Panc1 (cell line): ENCODE measurements around the gene DNM1.

Source experiments
- POLR2AphosphoS5 ChIP-seq: IDR thresholded peaks from 2 replicates; pipeline ENCODE4 v1.6.1; 2012; ENCODE audit warnings: mild to moderate bottlenecking, low read depth, low read length, moderate library complexity
- TF ChIP-seq, protein P1 (sequence below): fragments of 450-650 bp; IDR thresholded peaks from 2 replicates; pipeline ENCODE4 v1.5.1; 2017; ENCODE audit warnings: mild to moderate bottlenecking
- TF ChIP-seq, protein P2 (sequence below), 2 experiments: IDR thresholded peaks; 2 replicates each; pipeline ENCODE4 v1.6.1; 2011 to 2012; ENCODE audit warnings: low read depth in 2 of 2, control low read depth in 1 of 2, low read length in 1 of 2, mild to moderate bottlenecking in 1 of 2, moderate library complexity in 1 of 2; ENCODE audit not compliant: insufficient read depth in 1 of 2

DNA sequence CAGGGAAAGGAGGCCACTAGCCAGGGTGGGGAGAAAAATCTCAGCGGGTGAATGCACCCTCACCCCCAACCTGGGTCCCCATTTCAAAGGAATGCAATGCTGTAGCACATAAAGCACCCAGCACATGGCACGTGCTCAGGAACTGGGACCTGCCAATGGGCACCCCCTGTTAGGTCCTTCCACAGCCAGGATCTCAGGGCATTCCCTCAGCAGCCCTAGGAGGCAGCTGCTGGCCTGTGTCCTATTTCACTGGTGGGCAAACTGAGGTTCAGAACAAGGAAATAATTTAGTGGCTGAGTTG, 8.8 kb downstream of the DNM1 start:
- TF ChIP-seq, protein P1, sequence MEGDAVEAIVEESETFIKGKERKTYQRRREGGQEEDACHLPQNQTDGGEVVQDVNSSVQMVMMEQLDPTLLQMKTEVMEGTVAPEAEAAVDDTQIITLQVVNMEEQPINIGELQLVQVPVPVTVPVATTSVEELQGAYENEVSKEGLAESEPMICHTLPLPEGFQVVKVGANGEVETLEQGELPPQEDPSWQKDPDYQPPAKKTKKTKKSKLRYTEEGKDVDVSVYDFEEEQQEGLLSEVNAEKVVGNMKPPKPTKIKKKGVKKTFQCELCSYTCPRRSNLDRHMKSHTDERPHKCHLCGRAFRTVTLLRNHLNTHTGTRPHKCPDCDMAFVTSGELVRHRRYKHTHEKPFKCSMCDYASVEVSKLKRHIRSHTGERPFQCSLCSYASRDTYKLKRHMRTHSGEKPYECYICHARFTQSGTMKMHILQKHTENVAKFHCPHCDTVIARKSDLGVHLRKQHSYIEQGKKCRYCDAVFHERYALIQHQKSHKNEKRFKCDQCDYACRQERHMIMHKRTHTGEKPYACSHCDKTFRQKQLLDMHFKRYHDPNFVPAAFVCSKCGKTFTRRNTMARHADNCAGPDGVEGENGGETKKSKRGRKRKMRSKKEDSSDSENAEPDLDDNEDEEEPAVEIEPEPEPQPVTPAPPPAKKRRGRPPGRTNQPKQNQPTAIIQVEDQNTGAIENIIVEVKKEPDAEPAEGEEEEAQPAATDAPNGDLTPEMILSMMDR: no peak
- no peak for TF ChIP-seq POLR2AphosphoS5
- TF ChIP-seq, protein P2, sequence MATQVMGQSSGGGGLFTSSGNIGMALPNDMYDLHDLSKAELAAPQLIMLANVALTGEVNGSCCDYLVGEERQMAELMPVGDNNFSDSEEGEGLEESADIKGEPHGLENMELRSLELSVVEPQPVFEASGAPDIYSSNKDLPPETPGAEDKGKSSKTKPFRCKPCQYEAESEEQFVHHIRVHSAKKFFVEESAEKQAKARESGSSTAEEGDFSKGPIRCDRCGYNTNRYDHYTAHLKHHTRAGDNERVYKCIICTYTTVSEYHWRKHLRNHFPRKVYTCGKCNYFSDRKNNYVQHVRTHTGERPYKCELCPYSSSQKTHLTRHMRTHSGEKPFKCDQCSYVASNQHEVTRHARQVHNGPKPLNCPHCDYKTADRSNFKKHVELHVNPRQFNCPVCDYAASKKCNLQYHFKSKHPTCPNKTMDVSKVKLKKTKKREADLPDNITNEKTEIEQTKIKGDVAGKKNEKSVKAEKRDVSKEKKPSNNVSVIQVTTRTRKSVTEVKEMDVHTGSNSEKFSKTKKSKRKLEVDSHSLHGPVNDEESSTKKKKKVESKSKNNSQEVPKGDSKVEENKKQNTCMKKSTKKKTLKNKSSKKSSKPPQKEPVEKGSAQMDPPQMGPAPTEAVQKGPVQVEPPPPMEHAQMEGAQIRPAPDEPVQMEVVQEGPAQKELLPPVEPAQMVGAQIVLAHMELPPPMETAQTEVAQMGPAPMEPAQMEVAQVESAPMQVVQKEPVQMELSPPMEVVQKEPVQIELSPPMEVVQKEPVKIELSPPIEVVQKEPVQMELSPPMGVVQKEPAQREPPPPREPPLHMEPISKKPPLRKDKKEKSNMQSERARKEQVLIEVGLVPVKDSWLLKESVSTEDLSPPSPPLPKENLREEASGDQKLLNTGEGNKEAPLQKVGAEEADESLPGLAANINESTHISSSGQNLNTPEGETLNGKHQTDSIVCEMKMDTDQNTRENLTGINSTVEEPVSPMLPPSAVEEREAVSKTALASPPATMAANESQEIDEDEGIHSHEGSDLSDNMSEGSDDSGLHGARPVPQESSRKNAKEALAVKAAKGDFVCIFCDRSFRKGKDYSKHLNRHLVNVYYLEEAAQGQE (IDR thresholded peaks at IDR 0.05; ENCODE audit: insufficient read depth in 1 of 2, low read depth in 2 of 2, low read length in 1 of 2): no peak
